Suprapubic skin (tissue), 4 donors: ENCODE measurements around the gene CEBPE. TPM values are rescaled to one million over a fixed set of nuclear protein-coding genes. Genes with fewer than 3 reads are reported as not detected.

Source experiments
- DNase-seq, 2 donors: peaks; one replicate each; pipeline ENCODE4 v3.0.0-alpha.2; 2019; ENCODE audit warnings: low spot score in 2 of 2
- H3K27ac ChIP-seq: fragments of 200-600 bp; sonication (generic); one replicate; pipeline ENCODE4 v1.5.1; 2019
- H3K27me3 ChIP-seq: fragments of 200-600 bp; sonication (generic); one replicate; pipeline ENCODE4 v1.5.1; 2019
- H3K36me3 ChIP-seq: fragments of 200-600 bp; sonication (generic); one replicate; pipeline ENCODE4 v1.5.1; 2019
- H3K4me1 ChIP-seq: fragments of 200-600 bp; sonication (generic); one replicate; pipeline ENCODE4 v1.5.1; 2019
- H3K4me3 ChIP-seq: fragments of 200-600 bp; sonication (generic); one replicate; pipeline ENCODE4 v1.5.1; 2019; ENCODE audit warnings: mild to moderate bottlenecking
- H3K9me3 ChIP-seq: fragments of 200-600 bp; sonication (generic); one replicate; pipeline ENCODE4 v1.5.1; 2019
- CTCF ChIP-seq, 2 donors: fragments of 200-600 bp in 1 of 2; fragments of 450-650 bp in 1 of 2; sonication (generic) in 1 of 2; IDR thresholded peaks; one replicate each; pipeline ENCODE4 v1.5.1; 2016 to 2019; ENCODE audit warnings: antibody characterized with exemption in 2 of 2, mild to moderate bottlenecking in 1 of 2, moderate library complexity in 1 of 2
- EP300 ChIP-seq: sonication (generic); formaldehyde crosslinking; IDR thresholded peaks from one replicate; pipeline ENCODE4 v1.6.1; 2017; ENCODE audit warnings: antibody characterized with exemption
- POLR2A ChIP-seq, 2 donors: fragments of 450-650 bp; IDR thresholded peaks; one replicate each; pipeline ENCODE4 v1.6.1; 2017; ENCODE audit warnings: antibody characterized with exemption in 2 of 2, mild to moderate bottlenecking in 2 of 2, moderate library complexity in 2 of 2
- POLR2AphosphoS5 ChIP-seq, 3 donors: sonication (generic); formaldehyde crosslinking; IDR thresholded peaks; one replicate each; pipeline ENCODE4 v1.6.1; 2017; ENCODE audit warnings: antibody characterized with exemption in 3 of 3
- WGBS: methylation state at CpG from one replicate; pipeline ENCODE4 v1.1.5; 2018; 5-methylcytosine and 5-hydroxymethylcytosine counted together
- total RNA-seq, 4 donors: library from RNA; depleted of rRNA; stranded (reverse); fragments of >200 nt; gene quantifications; one replicate each; pipeline ENCODE4 v1.1.0, GENCODE V29; 2016

Gene CEBPE
- total RNA-seq, 4 donors from 2014 or later: not detected

DNA sequence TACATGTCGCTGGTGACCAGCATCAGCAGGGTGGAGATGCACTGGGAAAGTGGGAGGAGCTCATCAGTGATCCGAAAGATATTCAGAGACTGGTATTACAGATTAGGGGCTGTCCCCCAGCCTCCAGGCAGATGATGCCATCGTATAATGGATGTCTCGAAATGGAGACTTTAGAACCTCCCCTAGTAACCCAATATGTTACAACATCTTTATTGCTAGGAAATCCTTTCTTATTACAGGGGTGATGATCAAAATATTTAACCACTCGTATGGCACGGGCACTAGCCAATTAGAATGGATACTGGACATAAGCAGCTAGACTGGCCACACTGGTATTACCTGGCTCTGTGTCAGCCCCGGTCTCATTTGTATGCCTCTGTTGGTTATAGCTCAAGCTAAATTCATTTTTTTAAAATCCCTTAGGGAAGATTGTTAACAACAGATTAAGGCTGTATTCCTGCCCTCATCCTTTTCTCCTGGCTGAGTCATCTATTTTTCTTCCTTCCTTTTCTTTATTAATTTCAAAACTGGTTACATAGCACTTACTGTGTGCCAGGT is 10.8 kb upstream of the CEBPE start:
- no peak overlapping the region for H3K27ac ChIP-seq
- no peak for TF ChIP-seq POLR2A (IDR thresholded peaks at IDR 0.05)
- no peak for TF ChIP-seq EP300
- H3K27me3 ChIP-seq: no peaks in the 10 kb centered on the region
- H3K4me3 ChIP-seq: no peak overlapping the region
- 79% methylated on average over 7 of the region's 7 CpGs for WGBS
- H3K36me3 ChIP-seq: peaks cover 28% of the 10 kb centered on the region
- no peaks in the 10 kb centered on the region for H3K9me3 ChIP-seq
- peaks cover 34% of the 10 kb centered on the region for H3K4me1 ChIP-seq
- no peak for DNase-seq

- DNase-seq: no peak
- Histone ChIP-seq H3K27me3 (no peaks in the 10 kb centered on the region), H3K9me3 (no peaks in the 10 kb centered on the region), H3K36me3 (peaks cover 28% of the 10 kb centered on the region), H3K4me1 (peaks cover 41% of the 10 kb centered on the region), H3K4me3 (no peak overlapping the region), H3K27ac (no peak overlapping the region)
- WGBS: 91% methylated on average over 7 of the region's 7 CpGs
- TF ChIP-seq POLR2A (IDR thresholded peaks at IDR 0.05) (no peak), POLR2AphosphoS5 (IDR thresholded peaks at IDR 0.05) (no peak), EP300 (no peak), CTCF (IDR thresholded peaks at IDR 0.05) (no peak)
These were observed 10.1 kb upstream of the CEBPE start for GRCh38 chr14:23128969-23129758.

DNA sequence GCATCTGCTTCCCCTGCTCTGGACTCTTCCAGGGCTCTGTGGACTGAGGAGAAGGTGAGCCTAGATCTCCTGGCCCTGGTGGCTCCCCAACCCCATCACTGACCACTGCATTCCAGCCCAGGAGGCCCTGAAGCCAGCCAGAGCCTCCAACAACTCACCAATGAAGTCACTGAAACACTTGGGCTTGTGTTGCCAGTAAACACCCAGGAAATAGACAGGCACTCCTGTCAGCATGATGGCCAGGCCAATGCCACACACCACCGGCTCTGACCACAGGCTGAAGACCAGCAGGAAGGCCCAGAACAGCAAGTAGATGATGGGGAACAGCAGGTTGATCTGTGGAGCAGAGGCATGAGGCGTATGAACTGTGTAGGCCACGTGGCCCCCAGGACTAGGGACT is 8.8 kb upstream of the CEBPE start:
- no peak for DNase-seq
- TF ChIP-seq POLR2AphosphoS5 (IDR thresholded peaks at IDR 0.05) (no peak), POLR2A (IDR thresholded peaks at IDR 0.05) (no peak), EP300 (no peak), CTCF (IDR thresholded peaks at IDR 0.05) (no peak)
- peaks cover 53% of the 10 kb centered on the region for H3K4me1 ChIP-seq
- 100% methylated on average over 2 of the region's 3 CpGs for WGBS
- peaks cover 28% of the 10 kb centered on the region for H3K36me3 ChIP-seq
- H3K9me3 ChIP-seq: no peaks in the 10 kb centered on the region
- H3K27me3 ChIP-seq: no peaks in the 10 kb centered on the region
- H3K4me3 ChIP-seq: no peak overlapping the region
- H3K27ac ChIP-seq: no peak overlapping the region

- DNase-seq: no peak
- Histone ChIP-seq H3K27me3 (no peaks in the 10 kb centered on the region), H3K27ac (no peak overlapping the region), H3K36me3 (peaks cover 28% of the 10 kb centered on the region), H3K4me1 (peaks cover 54% of the 10 kb centered on the region), H3K4me3 (no peak overlapping the region), H3K9me3 (no peaks in the 10 kb centered on the region)
- no peak for TF ChIP-seq CTCF (IDR thresholded peaks at IDR 0.05)
- no peak for TF ChIP-seq POLR2A (IDR thresholded peaks at IDR 0.05)
- TF ChIP-seq POLR2AphosphoS5 (IDR thresholded peaks at IDR 0.05): no peak
- no peak for TF ChIP-seq EP300
- 84% methylated on average over 6 of the region's 8 CpGs for WGBS
These were observed 7.7 kb upstream of the CEBPE start for GRCh38 chr14:23126548-23127278.

GRCh38 chr14:23125933-23126524 is 7.0 kb upstream of the CEBPE start:
- no peak for DNase-seq
- H3K27me3 ChIP-seq: no peaks in the 10 kb centered on the region
- no peak overlapping the region for H3K27ac ChIP-seq
- H3K4me1 ChIP-seq: peaks cover 61% of the 10 kb centered on the region
- 57% methylated on average over 8 of the region's 9 CpGs for WGBS
- H3K4me3 ChIP-seq: no peak overlapping the region
- H3K36me3 ChIP-seq: peaks cover 28% of the 10 kb centered on the region
- H3K9me3 ChIP-seq: no peaks in the 10 kb centered on the region
- TF ChIP-seq EP300 (no peak), POLR2AphosphoS5 (IDR thresholded peaks at IDR 0.05) (no peak), CTCF (IDR thresholded peaks at IDR 0.05) (no peak), POLR2A (IDR thresholded peaks at IDR 0.05) (no peak)
